SK-N-DZ (cell line): Measurements from ENCODE around the gene SPDYE16.

Experiments
- small RNA-seq, 2 experiments: library from RNA; depleted of rRNA; stranded (forward); fragments of <200 nt; gene quantifications; one replicate each; pipeline ENCODE3, GENCODE V24; 2014

SPDYE16 gene

Small RNAs within 50 kb of the gene (small RNA-seq; reads per million reads assigned to genes)
- gene RF00019 = 0 reads per million in 2 experiments
